Measurements from ENCODE around the gene UBE2B.
A peak's percentile ranks its signal among the peaks of the same experiment; 100 is the strongest.

UBE2B gene

GRCh38 chr5:134438721-134439123, 67.4 kb downstream of the UBE2B start:
- DNase-seq, result no peak

- DNase-seq, result peak; percentile 98
These were observed 67.9 kb downstream of the UBE2B start for GRCh38 chr5:134439210-134439654.

GRCh38 chr5:134440201-134440755, 68.9 kb downstream of the UBE2B start:
- DNase-seq, result no peak

Data from NCI-H2029 (cell line).